ENCODE results near the gene CROCC. TPM values are rescaled to one million over a fixed set of nuclear protein-coding genes. Genes with fewer than 3 reads are reported as not detected.

Gene CROCC
- total and polyA plus RNA-seq, 2 experiments from 2014 or later = 15.1 to 106 TPM

GRCh38 chr1:16905868-16906702 is 15.6 kb upstream of the CROCC start:
- Histone ChIP-seq H3K79me2 (replicated peaks; ENCODE audit: insufficient read depth) (no peaks in the 10 kb centered on the region), H3K4me1 (ENCODE audit: insufficient read depth) (peaks cover 9% of the 10 kb centered on the region), H4K20me1 (replicated peaks; ENCODE audit: insufficient read depth) (no peaks in the 10 kb centered on the region), H3K4me3 (no peak overlapping the region), H2AFZ (no peak overlapping the region), H3K27me3 (ENCODE audit: insufficient read depth) (no peaks in the 10 kb centered on the region), H3K36me3 (ENCODE audit: insufficient read depth) (no peaks in the 10 kb centered on the region), H3K4me2 (peak overlapping the region; percentile 1; the same call in 1 of the 2 replicates), H3K27ac (ENCODE audit: low read depth) (peak overlapping the region; percentile 98), H3K9me2 (ENCODE audit: insufficient read depth) (no peaks in the 10 kb centered on the region), H3F3A (replicated peaks; ENCODE audit: low read depth) (peaks cover 12% of the 10 kb centered on the region)
- peaks cover 8% of the 10 kb centered on the region; the same call in 2 of the 3 replicates for H3K9me3 Mint-ChIP-seq
- TF ChIP-seq EZH2 (IDR thresholded peaks at IDR 0.05; ENCODE audit: low read depth, unreplicated experiment) = no peak
- no peak for TF ChIP-seq POLR2AphosphoS5 (IDR thresholded peaks at IDR 0.05; ENCODE audit: low read depth)
- TF ChIP-seq ETS1 (IDR thresholded peaks at IDR 0.05) = no peak
- no peak for TF ChIP-seq CREB1 (CRISPR knock-in tag; IDR thresholded peaks at IDR 0.05; ENCODE audit: low read depth)
- no peak for TF ChIP-seq STAT1 (IDR thresholded peaks at IDR 0.05; ENCODE audit: unreplicated experiment)
- no peak overlapping the region; the same call in 2 of the 3 replicates for H3K4me3 Mint-ChIP-seq
- no peaks in the 10 kb centered on the region; the same call in 2 of the 3 replicates for H3K36me3 Mint-ChIP-seq (ENCODE audit: low read depth)
- no peak for ATAC-seq
- no peak for DNase-seq (ENCODE audit: low spot score)
- peaks cover 15% of the 10 kb centered on the region for H3K27me3 Mint-ChIP-seq (ENCODE audit: insufficient read depth, low read depth, poor library complexity)
- H3K27ac Mint-ChIP-seq = peak overlapping the region; percentile 15; the same call in 1 of the 2 replicates
- peaks cover 19% of the 10 kb centered on the region for H3K4me1 Mint-ChIP-seq

GRCh38 chr1:16906873-16907272 is 14.9 kb upstream of the CROCC start:
- Mint-ChIP-seq H3K9me3 (peaks cover 8% of the 10 kb centered on the region; the same call in 2 of the 3 replicates), H3K4me3 (no peak overlapping the region), H3K27ac (no peak overlapping the region), H3K27me3 (ENCODE audit: insufficient read depth, low read depth, poor library complexity) (peaks cover 17% of the 10 kb centered on the region), H3K4me1 (peaks cover 14% of the 10 kb centered on the region), H3K36me3 (ENCODE audit: low read depth) (no peaks in the 10 kb centered on the region; the same call in 2 of the 3 replicates)
- Histone ChIP-seq H4K20me1 (replicated peaks; ENCODE audit: insufficient read depth) (no peaks in the 10 kb centered on the region), H3K79me2 (replicated peaks; ENCODE audit: insufficient read depth) (no peaks in the 10 kb centered on the region), H3K4me3 (no peak overlapping the region), H3K27me3 (ENCODE audit: insufficient read depth) (no peaks in the 10 kb centered on the region), H3K27ac (ENCODE audit: low read depth) (no peak overlapping the region), H3K36me3 (ENCODE audit: insufficient read depth) (no peaks in the 10 kb centered on the region), H3F3A (replicated peaks; ENCODE audit: low read depth) (peaks cover 16% of the 10 kb centered on the region), H2AFZ (no peak overlapping the region), H3K4me1 (ENCODE audit: insufficient read depth) (peaks cover 9% of the 10 kb centered on the region), H3K9me2 (ENCODE audit: insufficient read depth) (no peaks in the 10 kb centered on the region), H3K4me2 (no peak overlapping the region)
- TF ChIP-seq JUNB (IDR thresholded peaks at IDR 0.05; ENCODE audit: unreplicated experiment) (no peak), ZNF462 (CRISPR knock-in tag; IDR thresholded peaks at IDR 0.05) (no peak), STAT1 (IDR thresholded peaks at IDR 0.05; ENCODE audit: unreplicated experiment) (no peak), ZNF331 (CRISPR knock-in tag; IDR thresholded peaks at IDR 0.05; ENCODE audit: low read depth) (no peak), ETS1 (IDR thresholded peaks at IDR 0.05) (no peak), NANOG (IDR thresholded peaks at IDR 0.05; ENCODE audit: borderline replicate concordance) (no peak), ZNF114 (CRISPR knock-in tag; IDR thresholded peaks at IDR 0.05) (no peak)
- no peak for ATAC-seq
- no peak for DNase-seq (ENCODE audit: low spot score)
